Duodenal mucosa (tissue), 2 donors: Measurements from ENCODE around the gene FGF16.

Experiments used
- H3K27ac ChIP-seq: one replicate; pipeline ENCODE4 v1.7.0; 2013; ENCODE audit warnings: low read depth, low read length
- H3K27me3 ChIP-seq, 2 donors: one replicate each; pipeline ENCODE4 v1.7.0; 2013; ENCODE audit warnings: low read length in 2 of 2, control low read depth in 1 of 2; ENCODE audit not compliant: insufficient read depth in 2 of 2, control insufficient read depth in 1 of 2
- H3K36me3 ChIP-seq, 2 donors: one replicate each; pipeline ENCODE4 v1.7.0; 2013; ENCODE audit warnings: low read length in 2 of 2, control low read depth in 1 of 2; ENCODE audit not compliant: insufficient read depth in 2 of 2, control insufficient read depth in 1 of 2
- H3K4me1 ChIP-seq, 2 donors: one replicate each; pipeline ENCODE4 v1.7.0; 2013; ENCODE audit warnings: low read length in 2 of 2, control low read depth in 1 of 2; ENCODE audit not compliant: insufficient read depth in 2 of 2, control insufficient read depth in 1 of 2
- H3K4me3 ChIP-seq, 2 donors: one replicate each; pipeline ENCODE4 v1.7.0; 2013; ENCODE audit warnings: low read length in 2 of 2, low read depth in 1 of 2
- H3K9ac ChIP-seq, 2 donors: one replicate each; pipeline ENCODE4 v1.7.0; 2013; ENCODE audit warnings: low read length in 2 of 2, low read depth in 1 of 2
- H3K9me3 ChIP-seq, 2 donors: one replicate each; pipeline ENCODE4 v1.7.0; 2013; ENCODE audit warnings: low read length in 2 of 2, control low read depth in 1 of 2; ENCODE audit not compliant: control insufficient read depth in 1 of 2

The FGF16 gene

DNA sequence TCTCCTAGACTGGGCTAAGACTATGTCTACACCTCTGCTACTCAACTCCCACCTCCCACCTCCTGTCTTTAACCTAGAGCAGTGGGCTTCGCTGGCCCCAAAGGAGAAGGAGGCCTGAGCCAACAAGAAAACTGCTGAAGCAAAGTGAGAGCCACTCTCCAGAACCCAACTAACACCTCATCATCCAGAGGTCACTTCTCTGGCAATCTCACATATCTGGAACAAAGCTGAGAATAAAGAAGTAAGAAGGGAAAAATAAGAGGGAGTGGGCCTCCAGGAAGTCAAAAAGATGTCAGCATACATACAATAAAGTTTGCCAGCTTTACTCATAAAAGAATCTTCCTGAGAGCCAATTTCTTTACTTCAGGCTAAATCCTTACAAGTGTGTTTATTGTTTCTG is 18.6 kb upstream of the FGF16 start:
- Histone ChIP-seq H3K4me3 (no peak overlapping the region), H3K36me3 (no peaks in the 10 kb centered on the region), H3K9me3 (no peaks in the 10 kb centered on the region), H3K27ac (no peak overlapping the region), H3K9ac (no peak overlapping the region), H3K27me3 (no peaks in the 10 kb centered on the region), H3K4me1 (no peaks in the 10 kb centered on the region)

GRCh38 chrX:77431227-77431626 is 16.0 kb upstream of the FGF16 start:
- Histone ChIP-seq H3K36me3 (no peaks in the 10 kb centered on the region), H3K9me3 (no peaks in the 10 kb centered on the region), H3K4me1 (no peaks in the 10 kb centered on the region), H3K27me3 (no peaks in the 10 kb centered on the region), H3K27ac (no peak overlapping the region), H3K9ac (no peak overlapping the region), H3K4me3 (no peak overlapping the region)

DNA sequence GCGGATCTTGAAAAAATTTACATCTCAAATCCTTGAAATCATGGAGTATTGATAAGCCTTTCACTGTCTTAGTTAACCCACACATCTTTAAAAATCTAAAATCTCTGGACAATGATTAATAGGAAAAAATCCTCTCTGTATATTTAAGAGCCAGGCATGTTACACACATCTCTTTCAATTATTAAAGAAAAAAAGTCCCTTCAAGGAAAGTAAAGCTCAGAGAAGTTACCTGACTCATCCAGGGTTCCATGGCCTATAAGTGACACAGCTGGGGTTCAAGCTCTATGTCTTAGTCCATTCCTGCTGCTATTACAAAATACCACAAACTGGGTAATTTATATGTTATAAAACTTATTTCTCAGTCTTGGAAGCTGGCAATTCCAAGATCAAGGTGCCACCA is 14.2 kb upstream of the FGF16 start:
- no peaks in the 10 kb centered on the region for H3K4me1 ChIP-seq
- no peaks in the 10 kb centered on the region for H3K9me3 ChIP-seq
- no peaks in the 10 kb centered on the region for H3K27me3 ChIP-seq
- no peak overlapping the region for H3K27ac ChIP-seq
- H3K4me3 ChIP-seq = no peak overlapping the region
- H3K9ac ChIP-seq = no peak overlapping the region
- H3K36me3 ChIP-seq = no peaks in the 10 kb centered on the region

DNA sequence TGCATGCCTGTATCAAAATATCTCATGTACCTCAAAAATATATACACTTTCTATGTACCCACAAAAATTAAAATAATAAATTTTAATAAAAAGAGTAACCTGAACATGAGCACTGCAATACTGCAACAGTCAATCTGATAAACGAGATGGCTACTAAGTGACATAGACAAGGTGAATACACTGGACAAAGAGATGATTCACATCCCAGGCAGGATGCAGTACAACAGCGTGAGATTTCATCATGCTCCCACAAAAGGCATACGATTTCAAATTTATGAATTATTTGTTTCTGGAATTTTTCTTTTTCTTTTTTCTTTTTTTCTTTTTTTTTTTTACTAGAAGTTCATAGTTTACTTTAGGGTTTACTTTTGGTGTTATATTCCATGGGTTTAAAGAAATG is 12.2 kb upstream of the FGF16 start:
- no peaks in the 10 kb centered on the region for H3K36me3 ChIP-seq
- H3K9ac ChIP-seq = no peak overlapping the region
- H3K4me1 ChIP-seq = no peaks in the 10 kb centered on the region
- H3K27ac ChIP-seq = no peak overlapping the region
- H3K4me3 ChIP-seq = no peak overlapping the region
- H3K9me3 ChIP-seq = no peaks in the 10 kb centered on the region
- no peaks in the 10 kb centered on the region for H3K27me3 ChIP-seq

- H3K9me3 ChIP-seq = no peaks in the 10 kb centered on the region
- no peak overlapping the region for H3K27ac ChIP-seq
- no peaks in the 10 kb centered on the region for H3K36me3 ChIP-seq
- no peak overlapping the region for H3K4me3 ChIP-seq
- H3K4me1 ChIP-seq = no peaks in the 10 kb centered on the region
- H3K27me3 ChIP-seq = no peaks in the 10 kb centered on the region
- no peak overlapping the region for H3K9ac ChIP-seq
Observed at GRCh38 chrX:77436271-77436670, 10.9 kb upstream of the FGF16 start.

GRCh38 chrX:77436682-77437081 is 10.5 kb upstream of the FGF16 start:
- no peaks in the 10 kb centered on the region for H3K4me1 ChIP-seq
- no peaks in the 10 kb centered on the region for H3K27me3 ChIP-seq
- H3K4me3 ChIP-seq = no peak overlapping the region
- no peaks in the 10 kb centered on the region for H3K36me3 ChIP-seq
- no peaks in the 10 kb centered on the region for H3K9me3 ChIP-seq
- H3K27ac ChIP-seq = no peak overlapping the region
- no peak overlapping the region for H3K9ac ChIP-seq

DNA sequence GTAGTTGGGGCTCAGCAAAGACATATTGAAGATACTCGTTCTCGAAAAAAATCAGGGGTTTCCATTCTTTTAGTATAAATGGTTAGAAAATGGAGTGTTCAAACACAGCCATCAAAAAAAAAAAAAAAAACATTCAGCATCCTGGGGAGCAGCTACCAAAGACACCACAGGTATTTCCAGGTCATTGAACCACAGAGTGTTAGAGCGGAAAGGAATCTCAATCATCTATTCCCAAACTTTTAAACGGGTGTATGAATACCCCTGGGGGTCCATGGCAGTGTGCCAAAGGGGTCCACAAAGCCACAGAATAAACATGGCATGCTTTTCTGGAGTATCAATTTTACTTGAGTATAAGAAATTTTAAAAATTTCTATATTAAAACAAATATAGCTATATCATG is 6.9 kb upstream of the FGF16 start:
- no peaks in the 10 kb centered on the region for H3K27me3 ChIP-seq
- H3K27ac ChIP-seq = no peak overlapping the region
- H3K9me3 ChIP-seq = no peaks in the 10 kb centered on the region
- no peak overlapping the region for H3K9ac ChIP-seq
- H3K4me1 ChIP-seq = no peaks in the 10 kb centered on the region
- no peaks in the 10 kb centered on the region for H3K36me3 ChIP-seq
- H3K4me3 ChIP-seq = no peak overlapping the region

GRCh38 chrX:77441033-77441432 is 6.2 kb upstream of the FGF16 start:
- Histone ChIP-seq H3K27ac (no peak overlapping the region), H3K27me3 (no peaks in the 10 kb centered on the region), H3K9me3 (no peaks in the 10 kb centered on the region), H3K9ac (no peak overlapping the region), H3K4me3 (no peak overlapping the region), H3K36me3 (no peaks in the 10 kb centered on the region), H3K4me1 (peaks cover 0 to 4% of the 10 kb centered on the region in 2 donors)

DNA sequence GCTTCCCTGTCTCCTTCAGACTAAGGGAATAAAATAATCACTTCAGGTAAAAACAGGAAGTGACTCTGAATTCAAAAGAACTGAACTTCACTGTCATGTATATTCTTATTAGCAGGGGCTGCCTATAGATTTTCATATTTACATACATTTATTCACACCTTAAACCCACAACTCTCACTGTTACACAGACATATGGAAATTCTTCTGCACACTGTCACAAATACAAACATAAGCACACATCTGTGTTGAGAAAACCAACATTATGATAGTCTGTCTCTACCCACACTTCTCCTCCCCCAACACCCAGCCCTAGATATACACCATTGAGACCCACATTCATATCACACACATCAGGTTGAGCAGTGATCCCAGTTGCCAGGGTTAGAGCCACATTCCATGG is 5.7 kb upstream of the FGF16 start:
- no peaks in the 10 kb centered on the region for H3K9me3 ChIP-seq
- no peaks in the 10 kb centered on the region for H3K27me3 ChIP-seq
- H3K4me3 ChIP-seq = no peak overlapping the region
- H3K27ac ChIP-seq = no peak overlapping the region
- H3K9ac ChIP-seq = no peak overlapping the region
- no peaks in the 10 kb centered on the region for H3K36me3 ChIP-seq
- peaks cover 0 to 4% of the 10 kb centered on the region in 2 donors for H3K4me1 ChIP-seq

DNA sequence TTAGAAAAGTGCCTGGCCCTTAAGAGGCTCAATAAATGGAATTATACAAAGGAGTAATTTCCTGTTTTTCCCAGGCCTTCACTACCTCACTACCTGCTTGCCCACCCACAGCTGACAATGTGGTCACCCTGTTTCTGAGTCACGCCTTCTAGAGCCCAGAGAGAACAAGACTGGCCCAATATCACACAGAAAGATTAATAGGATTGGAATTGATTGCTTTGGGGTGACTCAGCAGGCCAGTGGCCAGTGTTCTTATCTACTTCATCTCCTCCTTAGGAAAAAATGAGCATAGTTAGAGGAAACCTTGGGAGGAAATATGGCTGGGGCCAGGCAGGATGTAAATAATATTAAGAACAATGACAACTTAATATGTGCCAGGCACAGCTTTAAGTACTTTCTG is 4.5 kb upstream of the FGF16 start:
- Histone ChIP-seq H3K36me3 (no peaks in the 10 kb centered on the region), H3K9me3 (no peaks in the 10 kb centered on the region), H3K27me3 (no peaks in the 10 kb centered on the region), H3K4me1 (peaks cover 0 to 4% of the 10 kb centered on the region in 2 donors), H3K27ac (no peak overlapping the region), H3K9ac (no peak overlapping the region), H3K4me3 (no peak overlapping the region)

- Histone ChIP-seq H3K27ac (no peak overlapping the region), H3K4me1 (peaks cover 0 to 4% of the 10 kb centered on the region in 2 donors), H3K27me3 (no peaks in the 10 kb centered on the region), H3K4me3 (no peak overlapping the region), H3K9ac (no peak overlapping the region), H3K36me3 (no peaks in the 10 kb centered on the region), H3K9me3 (no peaks in the 10 kb centered on the region)
Observed at GRCh38 chrX:77444075-77444474, 3.1 kb upstream of the FGF16 start.
